Measurements from ENCODE around the gene DPF3.

DPF3 gene

DNA sequence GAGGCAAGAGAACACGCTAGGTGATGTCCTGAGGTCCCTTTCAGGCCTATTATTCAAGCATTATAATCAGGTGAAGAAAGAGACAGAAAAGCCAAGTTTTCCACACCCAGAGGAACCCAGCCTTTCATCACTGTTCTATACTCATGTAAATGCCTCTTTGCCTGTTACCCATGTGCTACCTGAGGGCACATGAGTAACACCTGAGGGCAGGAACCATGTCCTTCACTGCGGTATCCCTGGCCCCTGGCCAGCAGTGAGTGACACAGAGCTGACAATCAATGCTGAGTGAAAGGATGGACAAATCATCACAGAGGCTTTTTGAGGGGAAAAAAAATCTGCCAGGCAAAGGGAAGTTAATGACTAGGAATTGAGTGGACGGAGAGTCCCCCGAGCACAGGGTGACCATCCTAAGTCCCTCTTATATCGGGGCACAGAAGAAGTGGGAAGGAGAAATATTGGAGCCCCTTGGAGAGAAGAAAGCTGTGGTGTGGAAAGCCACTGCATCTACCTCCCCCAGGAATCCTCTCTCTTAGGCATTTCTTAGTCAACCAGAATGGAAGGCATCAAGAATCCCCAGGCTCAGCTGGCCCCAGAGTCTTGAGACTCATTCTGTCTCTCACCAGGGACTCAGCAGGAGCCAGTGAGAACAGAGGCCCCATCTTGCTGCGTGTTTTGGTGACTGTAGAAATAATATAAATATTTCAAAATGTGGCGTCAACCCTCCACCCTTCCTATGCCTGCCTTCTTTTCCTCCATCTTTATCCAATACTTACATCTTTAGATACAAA is 212.9 kb downstream of the DPF3 start:
- DNase-seq (ENCODE audit: low read depth): no peak

DNA sequence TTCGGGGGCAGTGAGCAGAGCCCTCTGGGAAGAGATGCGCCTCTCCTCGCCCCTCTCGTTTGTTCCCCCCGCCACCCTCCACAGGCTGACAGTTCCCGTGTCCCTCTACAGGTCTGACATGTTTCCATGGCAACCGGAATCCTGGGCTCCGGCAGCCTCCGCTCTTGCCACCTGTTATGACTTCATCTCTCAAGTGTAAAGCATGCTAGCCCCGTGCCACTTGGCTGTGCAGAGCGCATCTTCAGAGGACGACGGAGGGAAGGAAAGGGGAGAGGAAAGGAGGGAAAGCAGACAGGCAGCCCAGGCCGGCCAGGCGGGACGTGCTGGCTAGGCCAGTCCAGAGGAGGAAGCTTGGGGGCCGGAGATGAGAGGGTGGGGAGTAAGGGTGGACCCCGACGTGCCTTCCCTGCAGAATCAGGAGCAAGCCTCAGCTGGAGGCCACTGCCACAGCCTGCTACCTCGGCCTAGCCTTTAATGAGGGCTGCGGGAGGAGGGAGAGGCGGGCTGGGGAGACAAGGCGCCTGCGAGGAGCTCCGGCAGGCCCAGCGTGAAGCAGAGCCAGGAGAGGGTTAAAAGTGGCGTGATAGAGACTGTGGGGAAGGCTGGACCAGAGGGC is 214.3 kb downstream of the DPF3 start:
- DNase-seq (ENCODE audit: low read depth): no peak

DNA sequence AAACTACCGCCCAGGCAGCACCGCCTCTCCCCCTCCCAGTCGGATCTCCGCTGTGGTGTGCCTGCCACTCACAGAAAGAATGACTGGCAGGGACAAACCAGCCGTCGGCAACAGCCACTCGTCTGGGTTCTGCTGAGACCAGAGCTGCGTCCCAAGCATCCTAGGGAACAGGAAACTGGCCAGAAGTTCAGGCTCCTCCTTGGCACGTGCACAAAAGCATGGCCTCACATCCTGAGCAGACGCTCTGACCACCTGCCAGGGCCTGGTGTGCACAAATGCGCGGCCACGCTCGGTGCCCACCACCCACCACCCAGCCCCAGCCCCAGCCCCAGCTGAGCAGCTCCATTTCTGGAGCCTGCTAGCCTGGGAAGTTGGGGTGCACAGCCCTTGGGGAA is 214.8 kb downstream of the DPF3 start:
- DNase-seq (ENCODE audit: low read depth): no peak

DNA sequence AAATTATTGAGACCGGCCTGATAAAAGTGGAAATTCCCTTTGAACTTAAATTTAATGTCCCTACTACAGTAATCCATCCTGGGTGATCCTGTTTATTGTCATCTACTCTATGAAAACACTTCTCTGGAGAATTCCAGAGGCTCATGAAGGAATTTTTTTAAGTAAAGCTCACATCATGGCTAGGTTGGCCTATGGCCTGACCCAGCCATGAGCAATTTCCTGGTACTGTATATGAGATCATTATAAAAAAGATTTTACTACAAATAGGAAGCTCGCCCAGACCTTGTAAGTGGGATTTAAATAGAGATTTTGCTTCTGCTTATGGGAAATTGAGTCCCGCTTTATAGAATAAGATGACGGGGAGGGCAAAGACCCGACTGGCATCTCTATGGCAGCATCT is 215.5 kb downstream of the DPF3 start:
- DNase-seq (ENCODE audit: low read depth): peak; percentile 34

DNA sequence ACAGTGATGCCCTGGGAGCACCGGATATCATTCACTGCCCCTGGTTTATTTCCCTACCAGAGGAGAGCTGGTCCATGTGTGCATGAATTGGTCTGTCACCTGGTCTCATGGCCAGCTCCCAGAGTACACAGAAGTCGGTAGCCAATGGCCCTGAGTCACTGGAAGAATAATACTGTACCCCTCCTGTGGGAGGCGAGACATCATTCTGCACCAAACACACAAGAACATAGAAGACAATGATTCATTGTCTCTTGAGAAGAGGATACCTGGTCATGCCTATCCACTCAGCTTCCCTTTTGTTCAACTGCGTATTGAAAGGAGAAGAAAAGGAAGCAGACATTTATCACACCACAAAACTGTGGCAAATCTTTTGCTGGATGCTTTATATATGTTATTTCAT is 216.2 kb downstream of the DPF3 start:
- no peak for DNase-seq (ENCODE audit: low read depth)

DNA sequence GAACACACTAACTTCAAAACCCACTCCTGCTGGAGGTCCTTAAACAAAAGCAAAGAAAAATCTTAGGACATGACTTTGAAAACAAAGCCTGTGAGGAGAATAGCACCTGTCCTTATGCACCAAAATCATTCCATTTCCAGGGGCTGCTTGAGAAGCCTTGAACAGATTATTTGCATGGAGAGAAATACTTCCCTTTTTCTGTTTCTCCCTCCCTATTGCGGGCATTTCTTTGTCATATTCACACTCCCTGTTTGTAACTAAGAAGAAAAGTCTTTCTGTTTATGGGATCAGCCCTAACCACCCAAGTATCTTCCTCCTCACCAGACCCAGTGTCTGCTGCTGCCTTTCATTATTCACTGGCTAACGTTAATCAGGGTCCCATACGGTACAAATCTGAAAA is 218.8 kb downstream of the DPF3 start:
- DNase-seq (ENCODE audit: low read depth): no peak

DNA sequence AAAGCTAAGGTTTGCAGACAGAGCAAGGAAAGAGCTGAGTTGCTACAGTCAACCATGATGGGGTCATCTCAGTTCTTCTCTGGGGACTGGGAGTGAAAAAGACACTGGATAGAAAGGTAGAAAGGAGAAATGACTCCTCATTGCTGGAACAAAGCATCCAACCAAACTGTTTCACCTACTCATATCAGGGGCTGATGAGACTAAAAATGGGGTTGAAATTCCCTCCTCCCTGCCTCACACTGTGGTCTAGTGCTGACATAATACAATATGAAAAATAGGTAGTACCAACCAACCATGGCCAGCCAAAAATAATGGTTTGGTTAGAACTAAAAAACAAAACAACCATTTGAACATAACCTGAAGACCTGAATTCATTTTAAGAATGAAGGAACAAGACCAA is 220.7 kb downstream of the DPF3 start:
- DNase-seq (ENCODE audit: low read depth): no peak

DNA sequence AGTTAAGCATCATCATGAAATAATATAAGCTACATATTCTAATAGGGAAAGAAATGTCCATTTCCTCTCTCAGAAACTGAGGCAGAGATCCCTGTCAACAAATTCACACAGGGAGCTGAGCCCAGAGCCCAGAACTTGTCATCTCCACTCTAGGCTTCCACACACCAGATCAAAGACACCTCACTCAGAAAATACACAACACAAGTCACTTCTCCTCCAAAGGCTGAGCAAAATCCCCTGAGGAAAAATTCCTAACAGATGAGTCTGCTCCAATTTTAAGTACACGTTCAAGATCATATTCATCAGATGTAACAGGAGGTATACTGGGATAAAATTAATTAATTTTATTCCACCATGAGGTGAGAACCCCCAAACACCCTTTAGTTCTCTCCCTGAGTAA is 227.3 kb downstream of the DPF3 start:
- no peak for DNase-seq (ENCODE audit: low read depth)

DNA sequence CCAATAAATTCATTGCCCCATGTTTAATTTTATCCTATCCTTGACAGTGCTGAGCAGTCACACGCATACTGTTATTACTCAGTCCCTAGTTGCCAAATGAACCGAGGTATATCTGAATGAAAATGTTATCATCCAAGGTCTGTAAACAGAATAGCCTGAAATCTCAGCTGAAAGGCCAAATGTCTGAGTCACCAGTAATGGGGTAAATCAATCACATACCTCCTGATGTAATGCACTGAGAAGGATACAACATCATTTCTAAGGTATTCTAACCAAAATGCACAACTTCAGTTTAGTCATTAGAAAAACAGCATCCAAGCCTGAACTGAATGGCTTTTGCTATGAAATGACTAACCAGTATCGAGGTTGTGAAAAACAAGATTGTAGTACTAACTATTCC is 228.6 kb downstream of the DPF3 start:
- DNase-seq (ENCODE audit: low read depth): peak; percentile 90

DNA sequence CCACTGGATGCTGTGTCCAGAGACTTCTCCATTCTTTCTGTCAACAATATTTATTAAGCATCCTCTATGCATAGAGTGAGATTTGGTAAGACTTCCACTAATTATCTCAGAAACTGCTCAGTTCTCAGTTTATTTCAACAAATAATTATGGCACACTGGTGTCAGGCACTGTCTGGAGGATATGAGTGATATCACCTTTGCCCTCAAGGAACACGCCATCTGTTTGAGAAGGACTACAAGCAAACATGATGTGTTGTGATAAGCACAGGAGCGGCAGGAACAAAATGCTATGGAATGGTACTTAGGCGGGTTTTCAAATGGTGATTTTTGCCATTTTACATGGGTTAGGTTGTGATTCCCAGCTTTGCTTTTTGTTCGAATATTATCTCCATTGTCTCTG is 229.2 kb downstream of the DPF3 start:
- DNase-seq (ENCODE audit: low read depth): no peak

DNA sequence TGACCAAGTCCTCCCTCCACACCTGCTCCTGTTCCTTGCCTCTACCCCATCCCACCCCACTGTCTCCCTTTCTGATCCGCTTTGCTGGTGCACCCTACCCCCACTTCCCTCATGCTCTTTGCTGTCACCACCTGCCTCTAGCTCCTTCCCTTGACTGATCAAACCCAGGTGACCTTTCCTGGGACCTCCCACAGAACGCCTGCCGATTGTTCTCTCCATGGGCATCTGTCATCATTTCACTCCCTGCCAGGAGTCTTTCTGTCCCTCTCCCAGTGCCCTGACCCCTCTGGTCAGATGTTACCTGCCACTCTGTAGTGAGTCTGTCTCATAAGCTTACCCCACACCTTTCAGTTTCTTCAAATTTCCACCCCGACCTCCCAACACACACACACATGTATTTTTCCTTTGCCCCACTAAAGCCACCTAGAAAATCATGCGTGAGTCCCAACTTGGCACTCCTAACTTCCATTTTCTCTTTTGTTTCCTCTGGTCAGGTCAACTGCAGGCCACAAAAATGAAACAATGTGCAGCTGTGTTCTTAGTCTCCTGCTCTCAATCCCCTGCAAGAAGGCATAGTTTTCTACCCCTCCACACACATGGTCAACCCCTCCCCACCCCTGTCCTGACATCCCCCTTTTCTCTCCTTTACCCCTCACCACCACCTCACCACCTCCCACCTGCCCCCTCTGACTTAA is 229.8 kb downstream of the DPF3 start:
- DNase-seq (ENCODE audit: low read depth): no peak

DNA sequence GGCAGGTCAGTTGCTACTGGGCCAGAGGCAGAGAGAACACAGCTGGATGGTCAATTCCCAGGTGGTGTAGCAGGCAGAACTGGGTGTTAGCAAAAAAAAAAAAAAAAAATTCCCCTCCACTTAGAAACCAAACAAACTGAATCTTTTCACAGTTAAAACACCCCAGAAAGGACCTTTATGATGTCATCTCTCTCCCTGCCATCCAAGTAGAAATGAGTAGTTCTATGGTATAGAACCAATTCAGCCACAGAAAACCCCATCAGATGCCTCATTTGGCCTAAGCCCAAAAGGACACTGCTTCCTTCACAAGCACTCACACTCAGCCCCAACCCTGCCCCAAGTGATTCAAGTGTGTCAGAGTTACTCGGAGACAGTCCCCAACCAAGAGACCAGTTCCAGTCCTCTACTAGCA is 230.8 kb downstream of the DPF3 start:
- no peak for DNase-seq (ENCODE audit: low read depth)

DNA sequence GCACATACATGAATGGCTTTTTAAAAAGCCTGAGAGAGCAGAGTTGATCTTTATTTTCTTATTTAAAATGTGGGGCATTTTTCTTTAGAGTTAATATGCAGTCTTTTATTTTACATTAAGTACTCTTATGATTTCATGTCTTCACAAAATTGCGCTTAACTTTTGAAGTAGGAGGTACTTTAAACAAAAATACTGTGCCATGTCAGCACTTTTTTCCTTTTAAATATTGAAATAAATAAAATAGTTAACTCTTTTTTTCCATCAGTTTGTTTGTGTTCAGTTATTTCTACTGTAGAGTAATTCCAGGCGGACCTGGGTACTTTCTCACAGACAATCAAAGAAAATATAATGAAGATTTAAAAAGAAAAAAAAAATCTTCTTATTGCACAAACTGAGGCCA is 231.7 kb downstream of the DPF3 start:
- no peak for DNase-seq (ENCODE audit: low read depth)

DNA sequence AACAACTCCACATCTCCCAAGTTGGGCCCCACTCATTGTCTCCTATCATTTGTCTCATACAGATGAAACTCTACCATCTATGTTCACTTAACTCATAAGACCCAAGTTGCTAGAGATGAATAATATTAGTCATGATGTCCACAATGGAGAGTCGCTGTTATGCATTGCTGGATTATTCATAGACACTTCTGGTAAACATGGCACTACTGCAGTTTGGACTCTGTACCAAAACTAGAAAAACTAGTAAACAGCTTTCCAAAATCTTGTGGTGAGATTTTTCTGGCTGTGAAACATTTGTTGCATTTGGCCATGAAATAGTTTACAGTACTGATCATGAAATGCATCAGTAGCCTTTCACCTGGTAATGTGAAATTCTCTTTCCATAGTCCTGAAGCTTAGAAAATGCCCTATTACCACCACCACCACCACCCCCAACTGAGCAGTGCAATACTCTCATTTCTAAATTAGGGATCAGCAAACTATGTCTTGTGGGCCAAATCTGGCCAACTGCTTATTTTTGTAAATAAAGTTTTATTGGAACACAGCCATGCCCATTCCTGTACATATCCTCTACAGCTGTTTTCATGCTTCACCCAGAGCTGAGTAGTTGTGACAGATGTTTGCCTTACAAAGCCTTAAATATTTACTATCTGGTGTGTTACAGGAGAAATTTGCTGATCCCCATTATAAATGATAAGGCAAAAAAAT is 236.5 kb downstream of the DPF3 start:
- DNase-seq (ENCODE audit: low read depth): no peak

DNA sequence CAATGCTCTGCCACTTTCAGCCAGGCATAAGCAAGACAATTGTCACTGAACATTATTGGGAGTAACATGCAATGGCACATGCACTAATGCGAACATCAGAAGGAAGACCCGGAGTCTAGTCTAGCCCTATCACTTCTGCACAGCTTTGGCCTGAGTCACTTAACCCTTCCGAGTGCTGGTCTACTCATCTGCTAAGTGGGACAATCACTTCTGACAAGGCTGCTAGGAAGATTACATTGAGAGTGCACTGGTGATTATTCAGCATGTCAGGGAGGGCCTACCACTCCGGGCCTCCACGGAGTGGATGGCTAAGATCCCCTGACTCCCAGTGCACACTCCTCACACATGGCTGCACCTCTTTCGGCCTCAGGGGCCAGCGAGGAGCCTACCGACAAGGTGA is 240.9 kb downstream of the DPF3 start:
- DNase-seq (ENCODE audit: low read depth): no peak

DNA sequence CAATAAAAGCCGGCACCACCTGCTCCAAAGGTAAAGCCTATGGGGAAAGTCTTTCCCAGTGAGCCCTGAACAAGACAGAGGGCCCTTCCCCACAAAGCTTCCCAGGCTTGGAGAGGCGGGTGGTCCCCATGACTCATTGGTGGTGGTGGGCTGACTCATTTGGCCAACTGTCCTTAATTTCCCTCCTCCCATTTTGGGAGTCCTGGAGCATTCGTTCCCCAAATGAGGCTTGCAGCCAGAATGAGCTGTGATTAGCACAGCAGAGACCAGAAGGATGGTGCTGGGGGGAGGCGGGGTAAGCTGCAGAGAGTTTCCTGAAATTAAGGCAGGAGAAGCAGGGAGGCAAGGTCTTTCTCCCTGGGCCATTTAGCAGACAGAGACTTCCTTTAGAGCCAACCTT is 241.7 kb downstream of the DPF3 start:
- DNase-seq (ENCODE audit: low read depth): no peak

DNA sequence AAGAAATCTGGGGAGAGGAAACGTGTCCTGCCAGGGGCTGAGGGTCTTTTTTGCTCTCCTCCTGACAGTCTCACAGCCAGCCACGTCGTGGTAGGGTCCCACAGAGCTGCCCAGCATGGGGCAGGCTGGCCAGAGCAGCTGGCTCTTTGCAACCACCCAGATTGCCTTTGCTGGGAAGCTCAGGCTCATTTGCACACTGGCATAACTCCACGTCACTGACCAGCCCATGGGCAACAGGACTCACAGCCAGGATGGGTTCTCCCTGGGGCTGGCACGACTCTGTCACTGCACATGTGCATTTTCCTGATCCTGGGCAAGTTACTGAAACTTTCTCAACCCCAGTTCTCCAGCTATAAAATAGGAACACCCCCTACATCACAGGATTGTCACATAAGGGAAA is 242.2 kb downstream of the DPF3 start:
- DNase-seq (ENCODE audit: low read depth): no peak

DNA sequence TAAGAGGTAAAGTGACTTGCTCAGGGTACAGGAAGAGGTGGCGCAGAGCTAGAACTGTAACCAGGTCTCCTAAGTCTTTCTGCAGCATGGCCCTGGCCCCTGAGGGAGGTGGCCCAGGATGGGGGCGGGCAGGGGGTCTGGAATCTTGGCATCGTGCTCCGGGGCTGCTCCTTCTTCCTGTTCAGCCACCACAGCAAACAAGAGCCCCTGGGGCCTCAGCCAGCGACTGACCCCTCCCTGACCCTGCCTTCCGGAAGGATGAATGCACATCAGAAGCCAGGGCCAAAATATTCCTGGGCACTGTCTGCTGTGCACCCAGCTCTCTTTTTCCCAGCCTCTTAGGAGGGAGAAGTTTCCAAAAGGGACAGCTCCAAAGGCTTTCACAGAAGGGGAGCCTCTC is 242.8 kb downstream of the DPF3 start:
- DNase-seq (ENCODE audit: low read depth): no peak

DNA sequence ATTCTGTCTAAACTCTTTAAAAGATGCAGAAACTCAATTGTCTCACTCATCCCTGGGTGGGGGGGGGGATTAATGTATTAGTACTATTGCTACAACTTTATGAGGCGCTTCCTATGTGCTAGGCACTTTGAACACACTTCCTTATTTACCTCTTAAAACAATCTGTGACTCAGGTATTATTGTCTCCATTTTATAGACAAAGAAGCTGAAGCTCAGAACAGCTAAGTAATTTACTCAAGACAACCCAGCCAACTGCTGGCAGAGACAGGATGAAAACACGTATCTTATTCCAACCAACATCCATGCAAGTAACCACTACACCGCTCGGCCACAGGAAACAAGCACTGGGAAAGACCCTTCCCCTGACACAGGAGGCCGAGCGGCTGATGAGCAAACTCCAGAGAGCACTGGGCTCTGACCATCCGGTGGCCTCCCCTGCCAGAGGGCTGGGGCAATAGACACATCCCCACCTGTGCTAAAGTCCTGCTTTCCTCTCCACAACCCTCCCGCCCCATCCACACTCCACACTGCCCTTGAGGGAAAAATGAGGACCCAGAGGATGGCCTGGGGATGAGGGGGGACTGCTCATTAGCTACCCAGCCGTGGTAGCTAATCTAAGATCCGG is 244.2 kb downstream of the DPF3 start:
- DNase-seq (ENCODE audit: low read depth): no peak

DNA sequence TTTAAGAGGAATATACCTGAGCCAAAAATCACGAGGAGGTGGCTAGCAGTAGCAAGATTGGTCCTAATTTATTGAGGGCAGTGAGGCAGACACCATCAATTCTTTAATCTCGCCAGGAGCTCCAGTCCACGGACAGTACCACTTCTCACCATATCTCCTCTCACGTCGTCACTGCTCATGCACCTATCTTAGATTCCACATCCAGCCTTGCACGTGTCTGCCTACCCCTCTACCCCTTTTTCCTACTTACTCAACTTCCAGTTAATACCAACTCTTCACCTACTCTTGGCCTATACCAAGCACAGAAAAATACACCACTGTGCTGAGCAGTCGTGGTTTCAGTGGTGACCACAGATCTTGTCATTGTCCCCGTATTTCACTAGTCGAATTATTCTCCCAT is 246.1 kb downstream of the DPF3 start:
- DNase-seq (ENCODE audit: low read depth): no peak

DNA sequence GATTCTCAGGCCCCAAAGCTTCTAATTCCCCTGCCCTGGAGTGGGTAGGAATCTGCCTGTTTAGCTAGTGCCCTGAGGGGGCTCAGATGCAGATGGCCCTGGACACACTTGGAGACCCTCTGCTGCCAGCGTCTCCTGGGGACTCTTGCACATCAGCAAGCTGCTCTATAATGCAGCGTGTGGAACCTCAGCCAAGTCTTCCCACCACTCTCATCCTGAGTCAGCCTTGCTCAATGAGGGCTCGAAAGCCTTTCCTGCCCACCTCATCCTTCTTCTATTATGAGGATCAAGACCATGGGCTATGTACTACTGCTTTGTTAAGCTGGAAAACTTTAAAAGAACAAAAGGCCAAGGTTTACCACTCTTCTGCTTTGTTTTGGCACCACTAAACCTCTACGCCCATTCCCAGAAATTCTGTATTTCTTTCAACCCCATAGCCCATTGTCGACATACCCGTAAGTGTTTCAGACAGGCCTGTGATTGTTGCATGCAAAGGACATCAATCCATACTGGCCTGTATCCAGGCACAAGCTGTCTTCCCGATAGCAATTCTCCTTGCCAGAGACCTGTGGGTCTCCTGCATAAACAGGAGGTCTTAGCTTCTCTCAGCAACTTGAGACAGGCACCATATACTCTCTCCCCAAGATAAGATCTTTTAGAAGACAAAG is 246.9 kb downstream of the DPF3 start:
- no peak for DNase-seq (ENCODE audit: low read depth)

DNA sequence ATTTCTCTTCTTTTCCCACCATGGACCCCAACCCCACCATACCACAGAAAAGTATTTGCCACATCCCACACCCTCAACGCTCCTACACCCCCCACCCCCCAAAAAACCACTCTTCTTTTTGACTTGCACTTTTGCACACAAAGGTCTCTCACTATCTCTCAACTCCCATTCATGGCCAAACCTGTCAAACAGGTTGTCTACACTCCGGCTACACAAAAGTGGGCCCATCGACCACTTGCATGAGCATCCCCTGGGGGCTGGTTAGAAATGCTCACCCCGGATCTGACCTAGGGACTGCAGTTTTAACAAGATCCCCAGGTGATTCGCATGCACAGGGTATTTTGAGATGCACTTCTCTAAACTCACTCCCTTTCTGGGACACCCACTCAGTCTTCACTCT is 248.2 kb downstream of the DPF3 start:
- no peak for DNase-seq (ENCODE audit: low read depth)

All from stromal cell of bone marrow (primary cell).